OCI-LY3 (cell line): ENCODE results near the gene HGF.

Experiments used
- CTCF ChIP-seq: fragments of 200-600, 300-600 bp; sonication (generic); IDR thresholded peaks from 2 replicates; pipeline ENCODE4 v1.5.1; 2014; ENCODE audit warnings: antibody characterized with exemption, low read length, low read depth
- EZH2phosphoT487 ChIP-seq: fragments of 200-600 bp; shearing (Covaris generic); IDR thresholded peaks from 2 replicates; pipeline ENCODE4 v1.6.1; 2018; ENCODE audit warnings: antibody characterized with exemption, mixed run types, low read depth

- TF ChIP-seq CTCF, result no peak
- TF ChIP-seq EZH2phosphoT487, result no peak
Measured at GRCh38 chr7:81669476-81670105, 100.3 kb downstream of the HGF start.
